GM23338 (cell line): ENCODE results near the gene GJA3. TPM values are rescaled to one million over a fixed set of nuclear protein-coding genes. Genes with fewer than 3 reads are reported as not detected.

Experiments
- ATAC-seq: fragments of 200-7000 bp; cut with Tn5 transposase; 3 replicates; pipeline ENCODE4 v1.9.1; 2020
- DNase-seq: peaks from one replicate; pipeline ENCODE4 v3.0.0-alpha.2; 2015; ENCODE audit warnings: low spot score
- H2AFZ ChIP-seq: fragments of 200-600 bp; sonication (generic); 2 replicates; pipeline ENCODE4 v1.8.0; 2016; ENCODE audit warnings: antibody characterized with exemption, mild to moderate bottlenecking, moderate library complexity
- H3F3A ChIP-seq: fragments of 200-600 bp; sonication (generic); replicated peaks from 2 replicates; pipeline ENCODE4 v1.8.0; 2017; ENCODE audit warnings: antibody characterized with exemption, mixed run types, low read depth
- H3K27ac ChIP-seq: fragments of 200-600 bp; sonication (generic); 2 replicates; pipeline ENCODE4 v1.6.1; 2016; ENCODE audit warnings: low read depth
- H3K27me3 ChIP-seq: fragments of 200-600 bp; sonication (generic); 2 replicates; pipeline ENCODE4 v1.8.0; 2016; ENCODE audit warnings: mild to moderate bottlenecking, mixed run types, moderate library complexity; ENCODE audit not compliant: insufficient read depth
- H3K36me3 ChIP-seq: fragments of 200-600 bp; sonication (generic); 2 replicates; pipeline ENCODE4 v1.8.0; 2016; ENCODE audit warnings: mild to moderate bottlenecking; ENCODE audit not compliant: insufficient read depth
- H3K4me1 ChIP-seq: fragments of 200-600 bp; sonication (generic); 2 replicates; pipeline ENCODE4 v1.8.0; 2016; ENCODE audit warnings: mild to moderate bottlenecking, moderate library complexity; ENCODE audit not compliant: insufficient read depth
- H3K4me2 ChIP-seq: fragments of 200-600 bp; sonication (generic); 2 replicates; pipeline ENCODE4 v1.7.1; 2017; ENCODE audit warnings: mixed run types
- H3K4me3 ChIP-seq: fragments of 200-600 bp; sonication (generic); 2 replicates; pipeline ENCODE4 v1.6.1; 2016; ENCODE audit warnings: mixed run types
- H3K79me2 ChIP-seq: fragments of 200-600 bp; sonication (generic); replicated peaks from 2 replicates; pipeline ENCODE4 v1.8.0; 2017; ENCODE audit warnings: mild to moderate bottlenecking; ENCODE audit not compliant: insufficient read depth
- H3K9me2 ChIP-seq: fragments of 200-600 bp; sonication (generic); 2 replicates; pipeline ENCODE4 v1.8.0; 2017; ENCODE audit not compliant: insufficient read depth
- H4K20me1 ChIP-seq: fragments of 200-600 bp; sonication (generic); replicated peaks from 2 replicates; pipeline ENCODE4 v1.8.0; 2017; ENCODE audit warnings: mild to moderate bottlenecking; ENCODE audit not compliant: insufficient read depth
- H3K27ac Mint-ChIP-seq: 2 replicates; pipeline ENCODE4 v1.8.0; 2020; ENCODE audit warnings: inconsistent platforms, mild to moderate bottlenecking, moderate library complexity, mixed read lengths
- H3K27me3 Mint-ChIP-seq: 3 replicates; pipeline ENCODE4 v1.8.0; 2022; ENCODE audit warnings: low read depth, mild to moderate bottlenecking, moderate library complexity, mixed read lengths, inconsistent platforms; ENCODE audit not compliant: insufficient read depth, poor library complexity
- H3K36me3 Mint-ChIP-seq: 3 replicates; pipeline ENCODE4 v1.8.0; 2021; ENCODE audit warnings: low read depth, mild to moderate bottlenecking, inconsistent platforms, moderate library complexity, mixed read lengths
- H3K4me1 Mint-ChIP-seq: 3 replicates; pipeline ENCODE4 v1.8.0; 2020; ENCODE audit warnings: mild to moderate bottlenecking, inconsistent platforms, mixed read lengths
- H3K4me3 Mint-ChIP-seq: 3 replicates; pipeline ENCODE4 v1.8.0; 2021; ENCODE audit warnings: moderate library complexity, mild to moderate bottlenecking, inconsistent platforms, mixed read lengths
- H3K9me3 Mint-ChIP-seq: 3 replicates; pipeline ENCODE4 v1.8.0; 2020; ENCODE audit warnings: moderate library complexity, mild to moderate bottlenecking, inconsistent platforms, mixed read lengths
- CREB1 ChIP-seq: fragments of 250-450 bp; sonication (Bioruptor Pico); IDR thresholded peaks from 2 replicates; pipeline ENCODE4 v1.5.0; 2020; ENCODE audit warnings: low read depth, mild to moderate bottlenecking, moderate library complexity
- EZH2 ChIP-seq: fragments of 200-600 bp; sonication (generic); IDR thresholded peaks from one replicate; pipeline ENCODE4 v1.8.0; 2017; ENCODE audit warnings: antibody characterized with exemption, mild to moderate bottlenecking, low read depth; ENCODE audit not compliant: unreplicated experiment
- EZH2phosphoT487 ChIP-seq: fragments of 200-600 bp; sonication (generic); IDR thresholded peaks from one replicate; pipeline ENCODE4 v1.8.1; 2018; ENCODE audit warnings: antibody characterized with exemption; ENCODE audit not compliant: unreplicated experiment
- JUNB ChIP-seq: IDR thresholded peaks from one replicate; pipeline ENCODE4 v1.6.1; 2016; ENCODE audit warnings: antibody characterized with exemption; ENCODE audit not compliant: unreplicated experiment
- NANOG ChIP-seq: IDR thresholded peaks from 2 replicates; pipeline ENCODE4 v1.6.1; 2016; ENCODE audit warnings: antibody characterized with exemption, borderline replicate concordance
- POLR2AphosphoS5 ChIP-seq: IDR thresholded peaks from 2 replicates; pipeline ENCODE4 v1.6.1; 2016; ENCODE audit warnings: antibody characterized with exemption, low read depth
- STAT1 ChIP-seq: IDR thresholded peaks from one replicate; pipeline ENCODE4 v1.6.1; 2016; ENCODE audit warnings: antibody characterized with exemption; ENCODE audit not compliant: unreplicated experiment
- ZNF114 ChIP-seq: fragments of 250-450 bp; sonication (Bioruptor Pico); IDR thresholded peaks from 2 replicates; pipeline ENCODE4 v1.5.0; 2020; ENCODE audit warnings: mild to moderate bottlenecking, moderate library complexity
- ZNF331 ChIP-seq: fragments of 250-450 bp; sonication (Bioruptor Pico); IDR thresholded peaks from 2 replicates; pipeline ENCODE4 v1.5.0; 2020; ENCODE audit warnings: low read depth, mild to moderate bottlenecking, moderate library complexity
- polyA plus RNA-seq: library from polyadenylated mRNA; unstranded; fragments of >200 nt; fragmentation: Nextera tagmentation; extraction: Ambion mirVana; gene quantifications from 2 replicates; pipeline ENCODE4 v1.2.1, GENCODE V29; 2016
- total RNA-seq: library from RNA; depleted of rRNA; stranded (reverse); fragments of >200 nt; shearing (Covaris generic); gene quantifications from 2 replicates; pipeline ENCODE4 v1.2.3, GENCODE V29; 2014
- TF ChIP-seq, protein P1 (sequence below): IDR thresholded peaks from one replicate; pipeline ENCODE4 v1.6.1; 2018; ENCODE audit warnings: antibody characterized with exemption; ENCODE audit not compliant: unreplicated experiment
- TF ChIP-seq, protein P2 (sequence below): IDR thresholded peaks from 2 replicates; pipeline ENCODE4 v1.6.1; 2016; ENCODE audit warnings: antibody characterized with exemption
- TF ChIP-seq, protein P3 (sequence below), 2 experiments: fragments of 200-600 bp in 1 of 2; sonication (generic) in 1 of 2; conservative IDR thresholded peaks; 2 replicates each; pipeline versions ENCODE4 v1.5.1 to v1.6.1; 2016 to 2017; ENCODE audit warnings: antibody characterized with exemption in 2 of 2, low read depth in 2 of 2, mild to moderate bottlenecking in 2 of 2, moderate library complexity in 1 of 2
- TF ChIP-seq, protein P4 (sequence below): fragments of 250-450 bp; sonication (Bioruptor Pico); IDR thresholded peaks from 2 replicates; pipeline ENCODE4 v1.5.0; 2020; ENCODE audit warnings: mild to moderate bottlenecking, moderate library complexity

Gene GJA3
- total and polyA plus RNA-seq, 2 experiments from 2014 or later = 0.17 to 0.23 TPM

DNA sequence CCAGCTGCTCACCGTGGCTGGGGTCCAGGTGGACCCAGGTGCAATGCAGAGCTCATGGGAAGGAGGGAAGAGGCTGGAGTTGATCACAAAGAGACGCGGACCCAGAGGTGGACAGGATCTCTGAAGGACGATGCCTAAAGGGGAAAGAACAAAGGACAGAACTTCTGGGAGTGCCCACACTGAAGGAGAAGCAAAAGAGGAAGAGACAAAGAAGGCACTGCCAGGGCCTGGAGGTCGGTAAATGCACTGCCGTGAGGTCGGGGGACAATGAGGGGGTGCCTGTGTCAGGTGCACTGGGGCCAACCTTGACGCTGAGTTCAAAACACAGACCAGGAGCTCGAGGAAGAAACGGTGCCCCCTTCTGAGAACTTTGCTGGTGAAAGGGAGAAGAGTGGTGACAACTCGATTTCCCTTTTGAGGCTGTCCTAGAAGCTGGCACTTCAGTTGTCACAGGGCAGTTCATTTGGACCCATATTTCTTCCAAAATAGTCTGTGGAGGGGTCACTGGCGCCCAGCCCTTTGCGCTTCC is 55.6 kb downstream of the GJA3 start:
- H3K9me3 Mint-ChIP-seq = no peaks in the 10 kb centered on the region
- Histone ChIP-seq H3K27me3 (no peaks in the 10 kb centered on the region), H3K36me3 (no peaks in the 10 kb centered on the region), H3K4me1 (peaks cover 29% of the 10 kb centered on the region), H2AFZ (peak overlapping the region; percentile 59; the same call in 1 of the 2 replicates), H3F3A (no peaks in the 10 kb centered on the region), H3K4me3 (no peak overlapping the region), H3K9me2 (no peaks in the 10 kb centered on the region), H3K79me2 (no peaks in the 10 kb centered on the region), H3K4me2 (no peak overlapping the region), H4K20me1 (no peaks in the 10 kb centered on the region), H3K27ac (no peak overlapping the region)
- peaks cover 7% of the 10 kb centered on the region for H3K27me3 Mint-ChIP-seq
- TF ChIP-seq ZNF331 (CRISPR knock-in tag) = no peak
- TF ChIP-seq EZH2phosphoT487 = no peak
- TF ChIP-seq POLR2AphosphoS5 = no peak
- no peak for TF ChIP-seq NANOG
- TF ChIP-seq EZH2 = no peak
- no peak for TF ChIP-seq JUNB
- no peak for TF ChIP-seq STAT1
- TF ChIP-seq, protein P1, sequence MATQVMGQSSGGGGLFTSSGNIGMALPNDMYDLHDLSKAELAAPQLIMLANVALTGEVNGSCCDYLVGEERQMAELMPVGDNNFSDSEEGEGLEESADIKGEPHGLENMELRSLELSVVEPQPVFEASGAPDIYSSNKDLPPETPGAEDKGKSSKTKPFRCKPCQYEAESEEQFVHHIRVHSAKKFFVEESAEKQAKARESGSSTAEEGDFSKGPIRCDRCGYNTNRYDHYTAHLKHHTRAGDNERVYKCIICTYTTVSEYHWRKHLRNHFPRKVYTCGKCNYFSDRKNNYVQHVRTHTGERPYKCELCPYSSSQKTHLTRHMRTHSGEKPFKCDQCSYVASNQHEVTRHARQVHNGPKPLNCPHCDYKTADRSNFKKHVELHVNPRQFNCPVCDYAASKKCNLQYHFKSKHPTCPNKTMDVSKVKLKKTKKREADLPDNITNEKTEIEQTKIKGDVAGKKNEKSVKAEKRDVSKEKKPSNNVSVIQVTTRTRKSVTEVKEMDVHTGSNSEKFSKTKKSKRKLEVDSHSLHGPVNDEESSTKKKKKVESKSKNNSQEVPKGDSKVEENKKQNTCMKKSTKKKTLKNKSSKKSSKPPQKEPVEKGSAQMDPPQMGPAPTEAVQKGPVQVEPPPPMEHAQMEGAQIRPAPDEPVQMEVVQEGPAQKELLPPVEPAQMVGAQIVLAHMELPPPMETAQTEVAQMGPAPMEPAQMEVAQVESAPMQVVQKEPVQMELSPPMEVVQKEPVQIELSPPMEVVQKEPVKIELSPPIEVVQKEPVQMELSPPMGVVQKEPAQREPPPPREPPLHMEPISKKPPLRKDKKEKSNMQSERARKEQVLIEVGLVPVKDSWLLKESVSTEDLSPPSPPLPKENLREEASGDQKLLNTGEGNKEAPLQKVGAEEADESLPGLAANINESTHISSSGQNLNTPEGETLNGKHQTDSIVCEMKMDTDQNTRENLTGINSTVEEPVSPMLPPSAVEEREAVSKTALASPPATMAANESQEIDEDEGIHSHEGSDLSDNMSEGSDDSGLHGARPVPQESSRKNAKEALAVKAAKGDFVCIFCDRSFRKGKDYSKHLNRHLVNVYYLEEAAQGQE = no peak
- TF ChIP-seq, protein P2, sequence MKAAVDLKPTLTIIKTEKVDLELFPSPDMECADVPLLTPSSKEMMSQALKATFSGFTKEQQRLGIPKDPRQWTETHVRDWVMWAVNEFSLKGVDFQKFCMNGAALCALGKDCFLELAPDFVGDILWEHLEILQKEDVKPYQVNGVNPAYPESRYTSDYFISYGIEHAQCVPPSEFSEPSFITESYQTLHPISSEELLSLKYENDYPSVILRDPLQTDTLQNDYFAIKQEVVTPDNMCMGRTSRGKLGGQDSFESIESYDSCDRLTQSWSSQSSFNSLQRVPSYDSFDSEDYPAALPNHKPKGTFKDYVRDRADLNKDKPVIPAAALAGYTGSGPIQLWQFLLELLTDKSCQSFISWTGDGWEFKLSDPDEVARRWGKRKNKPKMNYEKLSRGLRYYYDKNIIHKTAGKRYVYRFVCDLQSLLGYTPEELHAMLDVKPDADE = no peak
- TF ChIP-seq, protein P3, sequence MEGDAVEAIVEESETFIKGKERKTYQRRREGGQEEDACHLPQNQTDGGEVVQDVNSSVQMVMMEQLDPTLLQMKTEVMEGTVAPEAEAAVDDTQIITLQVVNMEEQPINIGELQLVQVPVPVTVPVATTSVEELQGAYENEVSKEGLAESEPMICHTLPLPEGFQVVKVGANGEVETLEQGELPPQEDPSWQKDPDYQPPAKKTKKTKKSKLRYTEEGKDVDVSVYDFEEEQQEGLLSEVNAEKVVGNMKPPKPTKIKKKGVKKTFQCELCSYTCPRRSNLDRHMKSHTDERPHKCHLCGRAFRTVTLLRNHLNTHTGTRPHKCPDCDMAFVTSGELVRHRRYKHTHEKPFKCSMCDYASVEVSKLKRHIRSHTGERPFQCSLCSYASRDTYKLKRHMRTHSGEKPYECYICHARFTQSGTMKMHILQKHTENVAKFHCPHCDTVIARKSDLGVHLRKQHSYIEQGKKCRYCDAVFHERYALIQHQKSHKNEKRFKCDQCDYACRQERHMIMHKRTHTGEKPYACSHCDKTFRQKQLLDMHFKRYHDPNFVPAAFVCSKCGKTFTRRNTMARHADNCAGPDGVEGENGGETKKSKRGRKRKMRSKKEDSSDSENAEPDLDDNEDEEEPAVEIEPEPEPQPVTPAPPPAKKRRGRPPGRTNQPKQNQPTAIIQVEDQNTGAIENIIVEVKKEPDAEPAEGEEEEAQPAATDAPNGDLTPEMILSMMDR (conservative IDR thresholded peaks at IDR 0.05; ENCODE audit: low read depth in 2 of 2) = no peak
- no peak for TF ChIP-seq ZNF114 (CRISPR knock-in tag)
- TF ChIP-seq, protein P4, sequence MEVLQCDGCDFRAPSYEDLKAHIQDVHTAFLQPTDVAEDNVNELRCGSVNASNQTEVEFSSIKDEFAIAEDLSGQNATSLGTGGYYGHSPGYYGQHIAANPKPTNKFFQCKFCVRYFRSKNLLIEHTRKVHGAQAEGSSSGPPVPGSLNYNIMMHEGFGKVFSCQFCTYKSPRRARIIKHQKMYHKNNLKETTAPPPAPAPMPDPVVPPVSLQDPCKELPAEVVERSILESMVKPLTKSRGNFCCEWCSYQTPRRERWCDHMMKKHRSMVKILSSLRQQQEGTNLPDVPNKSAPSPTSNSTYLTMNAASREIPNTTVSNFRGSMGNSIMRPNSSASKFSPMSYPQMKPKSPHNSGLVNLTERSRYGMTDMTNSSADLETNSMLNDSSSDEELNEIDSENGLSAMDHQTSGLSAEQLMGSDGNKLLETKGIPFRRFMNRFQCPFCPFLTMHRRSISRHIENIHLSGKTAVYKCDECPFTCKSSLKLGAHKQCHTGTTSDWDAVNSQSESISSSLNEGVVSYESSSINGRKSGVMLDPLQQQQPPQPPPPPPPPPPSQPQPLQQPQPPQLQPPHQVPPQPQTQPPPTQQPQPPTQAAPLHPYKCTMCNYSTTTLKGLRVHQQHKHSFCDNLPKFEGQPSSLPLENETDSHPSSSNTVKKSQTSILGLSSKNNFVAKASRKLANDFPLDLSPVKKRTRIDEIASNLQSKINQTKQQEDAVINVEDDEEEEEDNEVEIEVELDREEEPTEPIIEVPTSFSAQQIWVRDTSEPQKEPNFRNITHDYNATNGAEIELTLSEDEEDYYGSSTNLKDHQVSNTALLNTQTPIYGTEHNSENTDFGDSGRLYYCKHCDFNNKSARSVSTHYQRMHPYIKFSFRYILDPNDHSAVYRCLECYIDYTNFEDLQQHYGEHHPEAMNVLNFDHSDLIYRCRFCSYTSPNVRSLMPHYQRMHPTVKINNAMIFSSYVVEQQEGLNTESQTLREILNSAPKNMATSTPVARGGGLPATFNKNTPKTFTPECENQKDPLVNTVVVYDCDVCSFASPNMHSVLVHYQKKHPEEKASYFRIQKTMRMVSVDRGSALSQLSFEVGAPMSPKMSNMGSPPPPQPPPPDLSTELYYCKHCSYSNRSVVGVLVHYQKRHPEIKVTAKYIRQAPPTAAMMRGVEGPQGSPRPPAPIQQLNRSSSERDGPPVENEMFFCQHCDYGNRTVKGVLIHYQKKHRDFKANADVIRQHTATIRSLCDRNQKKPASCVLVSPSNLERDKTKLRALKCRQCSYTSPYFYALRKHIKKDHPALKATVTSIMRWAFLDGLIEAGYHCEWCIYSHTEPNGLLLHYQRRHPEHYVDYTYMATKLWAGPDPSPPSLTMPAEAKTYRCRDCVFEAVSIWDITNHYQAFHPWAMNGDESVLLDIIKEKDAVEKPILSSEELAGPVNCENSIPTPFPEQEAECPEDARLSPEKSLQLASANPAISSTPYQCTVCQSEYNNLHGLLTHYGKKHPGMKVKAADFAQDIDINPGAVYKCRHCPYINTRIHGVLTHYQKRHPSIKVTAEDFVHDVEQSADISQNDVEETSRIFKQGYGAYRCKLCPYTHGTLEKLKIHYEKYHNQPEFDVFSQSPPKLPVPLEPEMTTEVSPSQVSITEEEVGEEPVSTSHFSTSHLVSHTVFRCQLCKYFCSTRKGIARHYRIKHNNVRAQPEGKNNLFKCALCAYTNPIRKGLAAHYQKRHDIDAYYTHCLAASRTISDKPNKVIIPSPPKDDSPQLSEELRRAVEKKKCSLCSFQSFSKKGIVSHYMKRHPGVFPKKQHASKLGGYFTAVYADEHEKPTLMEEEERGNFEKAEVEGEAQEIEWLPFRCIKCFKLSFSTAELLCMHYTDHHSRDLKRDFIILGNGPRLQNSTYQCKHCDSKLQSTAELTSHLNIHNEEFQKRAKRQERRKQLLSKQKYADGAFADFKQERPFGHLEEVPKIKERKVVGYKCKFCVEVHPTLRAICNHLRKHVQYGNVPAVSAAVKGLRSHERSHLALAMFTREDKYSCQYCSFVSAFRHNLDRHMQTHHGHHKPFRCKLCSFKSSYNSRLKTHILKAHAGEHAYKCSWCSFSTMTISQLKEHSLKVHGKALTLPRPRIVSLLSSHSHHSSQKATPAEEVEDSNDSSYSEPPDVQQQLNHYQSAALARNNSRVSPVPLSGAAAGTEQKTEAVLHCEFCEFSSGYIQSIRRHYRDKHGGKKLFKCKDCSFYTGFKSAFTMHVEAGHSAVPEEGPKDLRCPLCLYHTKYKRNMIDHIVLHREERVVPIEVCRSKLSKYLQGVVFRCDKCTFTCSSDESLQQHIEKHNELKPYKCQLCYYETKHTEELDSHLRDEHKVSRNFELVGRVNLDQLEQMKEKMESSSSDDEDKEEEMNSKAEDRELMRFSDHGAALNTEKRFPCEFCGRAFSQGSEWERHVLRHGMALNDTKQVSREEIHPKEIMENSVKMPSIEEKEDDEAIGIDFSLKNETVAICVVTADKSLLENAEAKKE (CRISPR knock-in tag) = no peak
- TF ChIP-seq CREB1 (CRISPR knock-in tag) = no peak
- ATAC-seq = no peak
- H3K36me3 Mint-ChIP-seq = no peaks in the 10 kb centered on the region
- H3K4me1 Mint-ChIP-seq = peaks cover 27% of the 10 kb centered on the region
- no peak overlapping the region for H3K4me3 Mint-ChIP-seq
- H3K27ac Mint-ChIP-seq = no peak overlapping the region
- no peak for DNase-seq
